ENCODE data around the gene FAM187B. TPM values are rescaled to one million over a fixed set of nuclear protein-coding genes. Genes with fewer than 3 reads are reported as not detected.

Gene FAM187B
- total RNA-seq, 2 experiments from 2014 or later, result not detected

- H3K36me3 Mint-ChIP-seq (ENCODE audit: low read depth), result peaks cover 46% of the 10 kb centered on the region
- CTCF ChIA-PET, result interaction anchor here (1.0 kb wide), 1 partner anchor 27 kb away, joined by 3 read pairs; no protein-coding TSS in a partner anchor
Measured at GRCh38 chr19:35267818-35268535, 39.4 kb upstream of the FAM187B start.

GRCh38 chr19:35267353-35267817, 38.8 kb upstream of the FAM187B start:
- Mint-ChIP-seq H3K9me3 (ENCODE audit: insufficient read depth) (no peaks in the 10 kb centered on the region), H3K4me1 (ENCODE audit: low read depth) (peaks cover 31% of the 10 kb centered on the region), H3K36me3 (ENCODE audit: low read depth) (peaks cover 44% of the 10 kb centered on the region), H3K27me3 (ENCODE audit: low read depth) (no peaks in the 10 kb centered on the region), H3K4me3 (peak overlapping the region; percentile 94), H3K27ac (peak overlapping the region; percentile 94)
- ATAC-seq (peak; percentile 25), DNase-seq (peak; percentile 49)
- ChIA-PET CTCF (interaction anchor here (1.0 to 1.3 kb wide), 2 partner anchors 26 to 126 kb away, joined by 3 to 4 read pairs; no protein-coding TSS in a partner anchor), POLR2A (interaction anchor here (0.6 kb wide), 1 partner anchor 122 kb away, joined by 3 read pairs; no protein-coding TSS in a partner anchor)

More at GRCh38 chr19:35267818-35268535, 39.4 kb upstream of the FAM187B start:
- no peaks in the 10 kb centered on the region for H3K27me3 Mint-ChIP-seq (ENCODE audit: low read depth)
- H3K4me1 Mint-ChIP-seq (ENCODE audit: low read depth), result peaks cover 31% of the 10 kb centered on the region
- POLR2A ChIA-PET, result interaction anchor here (1.0 to 1.9 kb wide), 2 partner anchors 100 to 114 kb away, joined by 3 to 8 read pairs; partner anchors contain the start of gene FXYD5
- H3K9me3 Mint-ChIP-seq (ENCODE audit: insufficient read depth), result no peaks in the 10 kb centered on the region
- H3K4me3 Mint-ChIP-seq, result peak overlapping the region; percentile 94
- ATAC-seq (peak; percentile 68), DNase-seq (peak; percentile 75)
- H3K27ac Mint-ChIP-seq, result peak overlapping the region; percentile 94

GRCh38 chr19:35266520-35267352, 38.2 kb upstream of the FAM187B start:
- peak overlapping the region; percentile 94 for H3K4me3 Mint-ChIP-seq
- DNase-seq, result no peak
- peaks cover 38% of the 10 kb centered on the region for H3K36me3 Mint-ChIP-seq (ENCODE audit: low read depth)
- ATAC-seq, result no peak
- CTCF ChIA-PET, result interaction anchor here (1.3 kb wide), 1 partner anchor 125 kb away, joined by 4 read pairs; no protein-coding TSS in a partner anchor
- H3K9me3 Mint-ChIP-seq (ENCODE audit: insufficient read depth), result no peaks in the 10 kb centered on the region
- no peaks in the 10 kb centered on the region for H3K27me3 Mint-ChIP-seq (ENCODE audit: low read depth)
- H3K27ac Mint-ChIP-seq, result peak overlapping the region; percentile 94
- POLR2A ChIA-PET, result interaction anchor here (0.6 kb wide), 1 partner anchor 121 kb away, joined by 3 read pairs; no protein-coding TSS in a partner anchor
- H3K4me1 Mint-ChIP-seq (ENCODE audit: low read depth), result peaks cover 31% of the 10 kb centered on the region

GRCh38 chr19:35265900-35266519, 37.5 kb upstream of the FAM187B start:
- Mint-ChIP-seq H3K27me3 (ENCODE audit: low read depth) (no peaks in the 10 kb centered on the region), H3K4me3 (peak overlapping the region; percentile 94), H3K27ac (peak overlapping the region; percentile 65), H3K4me1 (ENCODE audit: low read depth) (peaks cover 30% of the 10 kb centered on the region), H3K9me3 (ENCODE audit: insufficient read depth) (no peaks in the 10 kb centered on the region), H3K36me3 (ENCODE audit: low read depth) (peaks cover 32% of the 10 kb centered on the region)
- ChIA-PET CTCF (interaction anchor here (1.3 to 2.0 kb wide), 2 partner anchors 125 kb away, joined by 4 to 11 read pairs; no protein-coding TSS in a partner anchor), POLR2A (interaction anchor here (1.3 kb wide), 1 partner anchor 8 kb away, joined by 4 read pairs; no protein-coding TSS in a partner anchor)
- ATAC-seq (no peak), DNase-seq (no peak)

- no peak for ATAC-seq
- Mint-ChIP-seq H3K9me3 (ENCODE audit: insufficient read depth) (no peaks in the 10 kb centered on the region), H3K4me1 (ENCODE audit: low read depth) (peaks cover 25% of the 10 kb centered on the region), H3K27ac (peak overlapping the region; percentile 65), H3K36me3 (ENCODE audit: low read depth) (peaks cover 26% of the 10 kb centered on the region), H3K27me3 (ENCODE audit: low read depth) (no peaks in the 10 kb centered on the region), H3K4me3 (peak overlapping the region; percentile 94)
- ChIA-PET CTCF (interaction anchor here (0.9 to 2.0 kb wide), 5 partner anchors 59 to 151 kb away, joined by 3 to 11 read pairs (median 3); no protein-coding TSS in a partner anchor), POLR2A (interaction anchor here (0.9 to 1.3 kb wide), 3 partner anchors 9 to 111 kb away, joined by 3 to 4 read pairs (median 4); no protein-coding TSS in a partner anchor)
- no peak for DNase-seq
Measured at GRCh38 chr19:35265126-35265899, 36.8 kb upstream of the FAM187B start.

GRCh38 chr19:35264268-35265125, 36.0 kb upstream of the FAM187B start:
- DNase-seq (no peak), ATAC-seq (no peak)
- Mint-ChIP-seq H3K27ac (no peak overlapping the region), H3K27me3 (ENCODE audit: low read depth) (no peaks in the 10 kb centered on the region), H3K36me3 (ENCODE audit: low read depth) (peaks cover 24% of the 10 kb centered on the region), H3K4me3 (no peak overlapping the region), H3K4me1 (ENCODE audit: low read depth) (peaks cover 21% of the 10 kb centered on the region), H3K9me3 (ENCODE audit: insufficient read depth) (no peaks in the 10 kb centered on the region)
- ChIA-PET CTCF (interaction anchor here (0.9 to 2.0 kb wide), 6 partner anchors 58 to 198 kb away, joined by 3 to 11 read pairs (median 3); no protein-coding TSS in a partner anchor), POLR2A (interaction anchor here (0.9 to 1.3 kb wide), 4 partner anchors 9 to 111 kb away, joined by 3 to 4 read pairs (median 4); no protein-coding TSS in a partner anchor)

- POLR2A ChIA-PET, result interaction anchor here (0.9 kb wide), 1 partner anchor 9 kb away, joined by 3 read pairs; no protein-coding TSS in a partner anchor
- CTCF ChIA-PET, result no interaction called here
- H3K36me3 Mint-ChIP-seq (ENCODE audit: low read depth), result peaks cover 20% of the 10 kb centered on the region
- H3K4me1 Mint-ChIP-seq (ENCODE audit: low read depth), result peaks cover 26% of the 10 kb centered on the region
- no peak overlapping the region for H3K27ac Mint-ChIP-seq
- DNase-seq (no peak), ATAC-seq (no peak)
- H3K4me3 Mint-ChIP-seq, result no peak overlapping the region
- no peaks in the 10 kb centered on the region for H3K27me3 Mint-ChIP-seq (ENCODE audit: low read depth)
- no peaks in the 10 kb centered on the region for H3K9me3 Mint-ChIP-seq (ENCODE audit: insufficient read depth)
Measured at GRCh38 chr19:35262101-35262761, 33.7 kb upstream of the FAM187B start.

GRCh38 chr19:35261356-35262100, 33.0 kb upstream of the FAM187B start:
- ChIA-PET POLR2A (interaction anchor here (0.9 kb wide), 1 partner anchor 8 kb away, joined by 3 read pairs; no protein-coding TSS in a partner anchor), CTCF (interaction anchor here (0.6 kb wide), 1 partner anchor 107 kb away, joined by 5 read pairs; the partner anchor contains the start of gene FXYD5)
- DNase-seq (no peak), ATAC-seq (no peak)
- Mint-ChIP-seq H3K4me3 (no peak overlapping the region), H3K9me3 (ENCODE audit: insufficient read depth) (no peaks in the 10 kb centered on the region), H3K27me3 (ENCODE audit: low read depth) (no peaks in the 10 kb centered on the region), H3K36me3 (ENCODE audit: low read depth) (peaks cover 18% of the 10 kb centered on the region), H3K4me1 (ENCODE audit: low read depth) (peaks cover 27% of the 10 kb centered on the region), H3K27ac (peak overlapping the region; percentile 53)

- ATAC-seq (no peak), DNase-seq (no peak)
- Mint-ChIP-seq H3K4me3 (no peak overlapping the region), H3K27ac (peak overlapping the region; percentile 53), H3K4me1 (ENCODE audit: low read depth) (peaks cover 21% of the 10 kb centered on the region), H3K27me3 (ENCODE audit: low read depth) (no peaks in the 10 kb centered on the region), H3K9me3 (ENCODE audit: insufficient read depth) (no peaks in the 10 kb centered on the region), H3K36me3 (ENCODE audit: low read depth) (peaks cover 11% of the 10 kb centered on the region)
- ChIA-PET POLR2A (no interaction called here), CTCF (interaction anchor here (0.6 kb wide), 1 partner anchor 107 kb away, joined by 5 read pairs; the partner anchor contains the start of gene FXYD5)
Measured at GRCh38 chr19:35260694-35261304, 32.3 kb upstream of the FAM187B start.
